Measurements from ENCODE around the gene HSF2BP. TPM values are rescaled to one million over a fixed set of nuclear protein-coding genes. Genes with fewer than 3 reads are reported as not detected.
"Not testable (repeated sequence)": the region's sequence is repeated elsewhere in the genome, so short reads cannot be mapped to it uniquely, and the experiment has no call there.

Gene HSF2BP
- polyA plus RNA-seq, 2 donors = 0.26 to 0.28 TPM

- 68 to 85% methylated on average over 2 of the region's 2 CpGs for WGBS, 2 donors
- Histone ChIP-seq H3K4me3 (ENCODE audit: low read depth in 1 of 2, low read length in 2 of 2) (no peak overlapping the region), H3K9me3 (ENCODE audit: control insufficient read depth in 2 of 2, insufficient read depth in 1 of 2, low read depth in 1 of 2, low read length in 1 of 2) (no peaks in the 10 kb centered on the region), H3K27me3 (ENCODE audit: control insufficient read depth in 1 of 2, insufficient read depth in 2 of 2, low read length in 2 of 2) (no peaks in the 10 kb centered on the region), H3K27ac (ENCODE audit: low read depth in 2 of 2, low read length in 1 of 2) (no peak overlapping the region), H3K4me1 (ENCODE audit: control insufficient read depth in 2 of 2, insufficient read depth in 2 of 2, low read length in 1 of 2) (no peaks in the 10 kb centered on the region), H3K36me3 (ENCODE audit: control insufficient read depth in 2 of 2, insufficient read depth in 2 of 2, low read length in 1 of 2) (no peaks in the 10 kb centered on the region)
Measured at GRCh38 chr21:43627527-43627926, 31.8 kb downstream of the HSF2BP start.

GRCh38 chr21:43626390-43626789, 32.9 kb downstream of the HSF2BP start:
- Histone ChIP-seq H3K27ac (ENCODE audit: low read depth in 2 of 2, low read length in 1 of 2) (no peak overlapping the region), H3K4me1 (ENCODE audit: control insufficient read depth in 2 of 2, insufficient read depth in 2 of 2, low read length in 1 of 2) (no peaks in the 10 kb centered on the region), H3K36me3 (ENCODE audit: control insufficient read depth in 2 of 2, insufficient read depth in 2 of 2, low read length in 1 of 2) (no peaks in the 10 kb centered on the region), H3K4me3 (ENCODE audit: low read depth in 1 of 2, low read length in 2 of 2) (no peak overlapping the region), H3K9me3 (ENCODE audit: control insufficient read depth in 2 of 2, insufficient read depth in 1 of 2, low read depth in 1 of 2, low read length in 1 of 2) (no peaks in the 10 kb centered on the region), H3K27me3 (ENCODE audit: control insufficient read depth in 1 of 2, insufficient read depth in 2 of 2, low read length in 2 of 2) (no peaks in the 10 kb centered on the region)
- 46 to 53% methylated on average over 3 of the region's 3 CpGs for WGBS, 2 donors

DNA sequence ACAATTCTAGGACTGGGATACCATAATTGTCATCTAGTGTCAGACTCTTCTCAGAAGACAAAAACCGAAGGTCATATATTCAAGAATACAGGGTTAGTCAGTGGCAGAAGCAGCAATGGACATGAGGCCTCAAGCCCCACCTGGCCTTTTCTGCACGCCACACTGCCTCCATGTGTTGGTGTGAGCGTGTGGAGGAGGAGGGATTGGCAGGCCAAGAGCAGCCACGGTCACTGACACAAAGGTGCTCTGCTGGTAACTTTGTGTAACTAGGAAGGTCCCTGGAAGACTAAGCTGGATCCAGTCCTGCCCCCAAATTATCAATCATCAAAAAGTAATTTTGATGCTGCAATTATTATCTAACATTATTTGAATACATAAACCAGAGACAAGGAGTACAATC, 34.9 kb downstream of the HSF2BP start:
- no peaks in the 10 kb centered on the region for H3K4me1 ChIP-seq (ENCODE audit: control insufficient read depth in 2 of 2, insufficient read depth in 2 of 2, low read length in 1 of 2)
- no peak overlapping the region for H3K27ac ChIP-seq (ENCODE audit: low read depth in 2 of 2, low read length in 1 of 2)
- no peak overlapping the region for H3K4me3 ChIP-seq (ENCODE audit: low read depth in 1 of 2, low read length in 2 of 2)
- no peaks in the 10 kb centered on the region for H3K36me3 ChIP-seq (ENCODE audit: control insufficient read depth in 2 of 2, insufficient read depth in 2 of 2, low read length in 1 of 2)
- H3K27me3 ChIP-seq (ENCODE audit: control insufficient read depth in 1 of 2, insufficient read depth in 2 of 2, low read length in 2 of 2) = no peaks in the 10 kb centered on the region
- 90 to 96% methylated on average over 4 of the region's 4 CpGs for WGBS, 2 donors
- peaks cover 2 to 3% of the 10 kb centered on the region in 2 donors for H3K9me3 ChIP-seq (ENCODE audit: control insufficient read depth in 2 of 2, insufficient read depth in 1 of 2, low read depth in 1 of 2, low read length in 1 of 2)

- no peak overlapping the region for H3K4me3 ChIP-seq (ENCODE audit: low read depth in 1 of 2, low read length in 2 of 2)
- H3K36me3 ChIP-seq (ENCODE audit: control insufficient read depth in 2 of 2, insufficient read depth in 2 of 2, low read length in 1 of 2) = no peaks in the 10 kb centered on the region
- H3K4me1 ChIP-seq (ENCODE audit: control insufficient read depth in 2 of 2, insufficient read depth in 2 of 2, low read length in 1 of 2) = no peaks in the 10 kb centered on the region
- H3K27ac ChIP-seq (ENCODE audit: low read depth in 2 of 2, low read length in 1 of 2) = no peak overlapping the region
- H3K9me3 ChIP-seq (ENCODE audit: control insufficient read depth in 2 of 2, insufficient read depth in 1 of 2, low read depth in 1 of 2, low read length in 1 of 2) = peaks cover 2 to 3% of the 10 kb centered on the region in 2 donors
- H3K27me3 ChIP-seq (ENCODE audit: control insufficient read depth in 1 of 2, insufficient read depth in 2 of 2, low read length in 2 of 2) = no peaks in the 10 kb centered on the region
- WGBS, 2 donors = 87 to 91% methylated on average over 2 of the region's 2 CpGs
Measured at GRCh38 chr21:43623588-43623987, 35.7 kb downstream of the HSF2BP start.

DNA sequence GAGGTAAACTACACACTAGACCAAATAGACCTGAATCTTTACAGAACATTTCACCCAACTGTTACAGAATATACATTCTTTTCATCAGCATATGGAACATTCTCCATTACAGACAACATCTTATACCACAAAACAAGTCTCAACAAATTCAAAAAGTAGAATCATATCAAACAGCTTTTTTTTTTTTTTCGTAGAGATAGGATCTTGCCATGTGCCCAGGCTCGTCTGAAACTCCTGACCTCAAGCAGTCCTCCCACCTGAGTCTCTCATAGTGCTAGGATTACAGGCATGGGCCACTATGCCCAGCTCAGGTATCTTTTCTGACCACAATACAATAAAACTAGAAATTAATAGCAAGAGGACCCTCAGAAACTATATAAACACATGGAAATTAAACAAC, 36.5 kb downstream of the HSF2BP start:
- Histone ChIP-seq H3K4me1 (ENCODE audit: control insufficient read depth in 2 of 2, insufficient read depth in 2 of 2, low read length in 1 of 2) (no peaks in the 10 kb centered on the region), H3K4me3 (ENCODE audit: low read depth in 1 of 2, low read length in 2 of 2) (no peak overlapping the region), H3K27ac (ENCODE audit: low read depth in 2 of 2, low read length in 1 of 2) (no peak overlapping the region), H3K27me3 (ENCODE audit: control insufficient read depth in 1 of 2, insufficient read depth in 2 of 2, low read length in 2 of 2) (no peaks in the 10 kb centered on the region), H3K36me3 (ENCODE audit: control insufficient read depth in 2 of 2, insufficient read depth in 2 of 2, low read length in 1 of 2) (no peaks in the 10 kb centered on the region), H3K9me3 (ENCODE audit: control insufficient read depth in 2 of 2, insufficient read depth in 1 of 2, low read depth in 1 of 2, low read length in 1 of 2) (peaks cover 2 to 3% of the 10 kb centered on the region in 2 donors)
- 45 to 68% methylated on average over 2 of the region's 2 CpGs for WGBS, 2 donors

DNA sequence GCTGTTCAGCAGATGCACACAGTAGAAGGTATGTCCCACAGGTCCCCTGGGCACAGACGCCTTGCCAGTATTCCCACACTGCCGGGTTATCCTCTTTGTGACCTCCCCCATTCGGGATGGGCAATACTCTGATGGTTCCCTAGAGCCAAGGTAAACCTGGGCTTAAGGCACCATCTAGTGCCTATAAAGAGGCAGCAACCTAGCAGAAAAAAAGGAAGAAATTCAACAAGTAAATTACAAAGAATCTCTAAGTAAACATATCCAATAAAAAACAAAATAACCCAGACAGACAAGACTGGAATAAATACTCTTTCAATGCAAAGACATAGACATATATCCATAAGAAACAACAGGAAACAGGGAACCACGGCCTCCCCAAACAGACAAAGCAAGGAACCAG, 39.4 kb downstream of the HSF2BP start:
- Histone ChIP-seq H3K36me3 (ENCODE audit: control insufficient read depth in 2 of 2, insufficient read depth in 2 of 2, low read length in 1 of 2) (no peaks in the 10 kb centered on the region), H3K27ac (ENCODE audit: low read depth in 2 of 2, low read length in 1 of 2) (no peak overlapping the region), H3K9me3 (ENCODE audit: control insufficient read depth in 2 of 2, insufficient read depth in 1 of 2, low read depth in 1 of 2, low read length in 1 of 2) (peaks cover 2 to 3% of the 10 kb centered on the region in 2 donors), H3K4me1 (ENCODE audit: control insufficient read depth in 2 of 2, insufficient read depth in 2 of 2, low read length in 1 of 2) (no peaks in the 10 kb centered on the region), H3K4me3 (ENCODE audit: low read depth in 1 of 2, low read length in 2 of 2) (no peak overlapping the region), H3K27me3 (ENCODE audit: control insufficient read depth in 1 of 2, insufficient read depth in 2 of 2, low read length in 2 of 2) (no peaks in the 10 kb centered on the region)
- WGBS, 2 donors = 90 to 92% methylated on average over 4 of the region's 4 CpGs

GRCh38 chr21:43619344-43619743, 39.9 kb downstream of the HSF2BP start:
- no peaks in the 10 kb centered on the region for H3K27me3 ChIP-seq (ENCODE audit: control insufficient read depth in 1 of 2, insufficient read depth in 2 of 2, low read length in 2 of 2)
- H3K4me3 ChIP-seq (ENCODE audit: low read depth in 1 of 2, low read length in 2 of 2) = no peak overlapping the region
- H3K27ac ChIP-seq (ENCODE audit: low read depth in 2 of 2, low read length in 1 of 2) = no peak overlapping the region
- WGBS, 2 donors = 91 to 95% methylated on average over 4 of the region's 4 CpGs
- no peaks in the 10 kb centered on the region for H3K36me3 ChIP-seq (ENCODE audit: control insufficient read depth in 2 of 2, insufficient read depth in 2 of 2, low read length in 1 of 2)
- H3K9me3 ChIP-seq (ENCODE audit: control insufficient read depth in 2 of 2, insufficient read depth in 1 of 2, low read depth in 1 of 2, low read length in 1 of 2) = peaks cover 2 to 3% of the 10 kb centered on the region in 2 donors
- no peaks in the 10 kb centered on the region for H3K4me1 ChIP-seq (ENCODE audit: control insufficient read depth in 2 of 2, insufficient read depth in 2 of 2, low read length in 1 of 2)

- Histone ChIP-seq H3K4me3 (ENCODE audit: low read depth in 1 of 2, low read length in 2 of 2) (no peak overlapping the region), H3K4me1 (ENCODE audit: control insufficient read depth in 2 of 2, insufficient read depth in 2 of 2, low read length in 1 of 2) (no peaks in the 10 kb centered on the region), H3K36me3 (ENCODE audit: control insufficient read depth in 2 of 2, insufficient read depth in 2 of 2, low read length in 1 of 2) (no peaks in the 10 kb centered on the region), H3K27me3 (ENCODE audit: control insufficient read depth in 1 of 2, insufficient read depth in 2 of 2, low read length in 2 of 2) (no peaks in the 10 kb centered on the region), H3K27ac (ENCODE audit: low read depth in 2 of 2, low read length in 1 of 2) (no peak overlapping the region), H3K9me3 (ENCODE audit: control insufficient read depth in 2 of 2, insufficient read depth in 1 of 2, low read depth in 1 of 2, low read length in 1 of 2) (peaks cover 2 to 3% of the 10 kb centered on the region in 2 donors)
- 79 to 94% methylated on average over 4 of the region's 4 CpGs for WGBS, 2 donors
Measured at GRCh38 chr21:43618940-43619339, 40.3 kb downstream of the HSF2BP start.

DNA sequence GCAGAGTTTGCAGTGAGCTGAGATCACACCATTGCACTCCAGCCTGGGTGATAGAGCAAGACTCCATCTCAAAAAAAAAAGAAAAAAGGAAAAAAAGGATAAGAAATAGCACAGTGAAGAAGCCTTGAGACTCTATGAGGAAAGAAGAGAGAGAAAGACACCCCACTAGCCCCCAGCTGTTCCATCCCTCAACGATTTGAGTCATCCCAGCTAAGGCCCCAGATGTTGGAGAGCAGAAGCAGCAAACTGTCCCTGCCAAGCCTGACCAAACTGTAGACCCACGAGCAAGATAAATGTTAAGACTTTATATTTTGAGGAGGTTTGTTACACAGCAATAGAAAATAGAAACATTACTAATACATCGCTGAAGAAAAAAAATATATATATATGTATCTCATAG, 42.4 kb downstream of the HSF2BP start:
- H3K9me3 ChIP-seq (ENCODE audit: control insufficient read depth in 2 of 2, insufficient read depth in 1 of 2, low read depth in 1 of 2, low read length in 1 of 2); H3K27me3 ChIP-seq (ENCODE audit: control insufficient read depth in 1 of 2, insufficient read depth in 2 of 2, low read length in 2 of 2); H3K4me3 ChIP-seq (ENCODE audit: low read depth in 1 of 2, low read length in 2 of 2); H3K4me1 ChIP-seq (ENCODE audit: control insufficient read depth in 2 of 2, insufficient read depth in 2 of 2, low read length in 1 of 2); H3K36me3 ChIP-seq (ENCODE audit: control insufficient read depth in 2 of 2, insufficient read depth in 2 of 2, low read length in 1 of 2); H3K27ac ChIP-seq (ENCODE audit: low read depth in 2 of 2, low read length in 1 of 2): not testable (repeated sequence)
- WGBS, 2 donors = 79 to 80% methylated on average over 3 of the region's 3 CpGs

DNA sequence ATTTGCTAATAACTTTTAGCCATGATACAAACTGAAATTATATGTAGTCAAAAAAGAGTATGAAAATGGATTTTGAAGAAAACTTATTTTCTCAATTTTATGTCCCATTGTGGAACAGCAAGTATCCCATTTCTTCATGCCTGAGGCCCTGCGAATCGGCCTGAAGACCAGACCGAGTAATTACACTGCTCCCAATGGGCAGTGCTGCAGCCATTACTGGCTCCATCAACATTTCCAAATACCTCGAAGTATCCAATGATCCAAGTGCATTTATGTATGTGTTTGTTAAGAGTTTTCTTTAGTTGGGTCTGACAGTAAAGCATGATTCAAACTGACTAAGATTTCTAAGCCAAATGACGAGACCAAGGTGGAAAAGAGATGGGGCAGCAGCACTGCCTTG, 44.4 kb downstream of the HSF2BP start:
- Histone ChIP-seq H3K4me1 (ENCODE audit: control insufficient read depth in 2 of 2, insufficient read depth in 2 of 2, low read length in 1 of 2) (peaks cover 0 to 3% of the 10 kb centered on the region in 2 donors), H3K36me3 (ENCODE audit: control insufficient read depth in 2 of 2, insufficient read depth in 2 of 2, low read length in 1 of 2) (no peaks in the 10 kb centered on the region), H3K27me3 (ENCODE audit: control insufficient read depth in 1 of 2, insufficient read depth in 2 of 2, low read length in 2 of 2) (no peaks in the 10 kb centered on the region), H3K27ac (ENCODE audit: low read depth in 2 of 2, low read length in 1 of 2) (no peak overlapping the region), H3K9me3 (ENCODE audit: control insufficient read depth in 2 of 2, insufficient read depth in 1 of 2, low read depth in 1 of 2, low read length in 1 of 2) (peaks cover 2 to 3% of the 10 kb centered on the region in 2 donors), H3K4me3 (ENCODE audit: low read depth in 1 of 2, low read length in 2 of 2) (no peak overlapping the region)
- 85 to 89% methylated on average over 5 of the region's 5 CpGs for WGBS, 2 donors
